GM12878 (cell line): ENCODE results near the gene SLC38A8. TPM values are rescaled to one million over a fixed set of nuclear protein-coding genes. Genes with fewer than 3 reads are reported as not detected.
A peak's percentile ranks its signal among the peaks of the same experiment; 100 is the strongest.

ENCODE experiments used
- BHLHE40 ChIP-seq, 2 experiments: fragments of 450-650 bp in 1 of 2; IDR thresholded peaks; 2 replicates each; pipeline ENCODE4 v1.6.1; 2011 to 2017; ENCODE audit warnings: low read depth in 2 of 2, borderline replicate concordance in 1 of 2, improper control_type of control experiment in 1 of 2, low read length in 1 of 2, mild to moderate bottlenecking in 1 of 2
- BRCA1 ChIP-seq: IDR thresholded peaks from 2 replicates; pipeline ENCODE4 v1.6.1; 2011; ENCODE audit warnings: low read depth, low read length, improper control_type of control experiment
- CEBPB ChIP-seq, 2 experiments: fragments of 150-350 bp in 1 of 2; IDR thresholded peaks; 2 replicates each; pipeline ENCODE4 v1.6.1; 2012 to 2014; ENCODE audit warnings: low read depth in 2 of 2, low read length in 2 of 2, borderline replicate concordance in 1 of 2, inconsistent platforms in 1 of 2
- CHD2 ChIP-seq: IDR thresholded peaks from 2 replicates; pipeline ENCODE4 v1.6.1; 2011; ENCODE audit warnings: low read depth, low read length, improper control_type of control experiment, borderline replicate concordance
- DPF2 ChIP-seq: fragments of 450-650 bp; IDR thresholded peaks from 2 replicates; pipeline ENCODE4 v1.6.1; 2017; ENCODE audit warnings: mild to moderate bottlenecking
- EED ChIP-seq: sonication (generic); IDR thresholded peaks from 2 replicates; pipeline ENCODE4 v1.6.1; 2016; ENCODE audit warnings: antibody characterized with exemption, low read depth
- EGR1 ChIP-seq, 2 experiments: IDR thresholded peaks; 1 replicate in 1 of 2; 2 replicates in 1 of 2; pipeline ENCODE4 v1.6.1; 2011 to 2012; ENCODE audit warnings: low read depth in 2 of 2, low read length in 2 of 2, borderline replicate concordance in 1 of 2, mild to moderate bottlenecking in 1 of 2, moderate library complexity in 1 of 2
- HCFC1 ChIP-seq: fragments of 150-350 bp; IDR thresholded peaks from 2 replicates; pipeline ENCODE4 v1.6.1; 2014; ENCODE audit warnings: low read length
- IKZF2 ChIP-seq, 2 experiments: fragments of 450-650 bp; IDR thresholded peaks; 2 replicates each; pipeline ENCODE4 v1.6.1; 2017; ENCODE audit warnings: mild to moderate bottlenecking in 2 of 2, moderate library complexity in 2 of 2
- MLLT1 ChIP-seq: fragments of 450-650 bp; IDR thresholded peaks from 2 replicates; pipeline ENCODE4 v1.6.1; 2016; ENCODE audit warnings: mild to moderate bottlenecking
- NR2F1 ChIP-seq: fragments of 450-650 bp; conservative IDR thresholded peaks from 2 replicates; pipeline ENCODE4 v1.6.1; 2017; ENCODE audit warnings: mild to moderate bottlenecking
- PKNOX1 ChIP-seq: fragments of 450-650 bp; IDR thresholded peaks from 2 replicates; pipeline ENCODE4 v1.6.1; 2016; ENCODE audit warnings: mild to moderate bottlenecking
- PML ChIP-seq: IDR thresholded peaks from 2 replicates; pipeline ENCODE4 v1.6.1; 2012; ENCODE audit warnings: low read length, inconsistent platforms
- RFX5 ChIP-seq: IDR thresholded peaks from 2 replicates; pipeline ENCODE4 v1.6.1; 2011; ENCODE audit warnings: low read depth, low read length, improper control_type of control experiment
- RUNX3 ChIP-seq: IDR thresholded peaks from 2 replicates; pipeline ENCODE4 v1.6.1; 2012; ENCODE audit warnings: low read length, inconsistent platforms
- SKIL ChIP-seq: fragments of 450-650 bp; IDR thresholded peaks from 2 replicates; pipeline ENCODE4 v1.6.1; 2017; ENCODE audit warnings: mild to moderate bottlenecking, low read depth, inconsistent platforms; ENCODE audit not compliant: poor library complexity, severe bottlenecking
- SP1 ChIP-seq: IDR thresholded peaks from one replicate; pipeline ENCODE4 v1.6.1; 2011; ENCODE audit warnings: low read depth, low read length
- SREBF2 ChIP-seq: IDR thresholded peaks from 2 replicates; pipeline ENCODE4 v1.6.1; 2012; ENCODE audit warnings: mild to moderate bottlenecking, low read length
- SRF ChIP-seq, 2 experiments: IDR thresholded peaks; 2 replicates each; pipeline ENCODE4 v1.6.1; 2011; ENCODE audit warnings: low read depth in 2 of 2, low read length in 2 of 2, mild to moderate bottlenecking in 1 of 2, moderate library complexity in 1 of 2
- USF1 ChIP-seq: IDR thresholded peaks from 2 replicates; pipeline ENCODE4 v1.6.1; 2011; ENCODE audit warnings: borderline replicate concordance, low read depth, mild to moderate bottlenecking, moderate library complexity, mixed read lengths, low read length; ENCODE audit not compliant: insufficient read depth; ENCODE audit errors: extremely low read length
- ZBTB40 ChIP-seq: fragments of 450-650 bp; IDR thresholded peaks from 2 replicates; pipeline ENCODE4 v1.6.1; 2016; ENCODE audit warnings: mild to moderate bottlenecking, moderate library complexity, borderline replicate concordance
- polyA plus RNA-seq, 11 experiments: library from polyadenylated mRNA; depleted of rRNA in 4 of 11; unstranded in 6 of 11; stranded (reverse) in 5 of 11; fragments of >200 nt; fragmentation: Nextera tagmentation in 4 of 11; fragmentation: Illumina TruSeq in 1 of 11; extraction: Ambion mirVana in 4 of 11; extraction: Trizol in 1 of 11; gene quantifications; 1 replicate in 1 of 11; 2 replicates in 10 of 11; pipeline versions ENCODE4 v1.2.1 to v1.2.3, GENCODE V29; 2011 to 2016; ENCODE audit warnings: inconsistent platforms in 2 of 11, missing spikeins in 2 of 11, low read depth in 1 of 11
- total RNA-seq, 4 experiments: library from RNA; depleted of rRNA in 3 of 4; stranded (reverse); fragments of >200 nt in 3 of 4; fragmentation: Illumina TruSeq in 1 of 4; extraction: Trizol in 1 of 4; gene quantifications; 2 replicates each; pipeline versions ENCODE4 v1.2.1 to v1.2.3, GENCODE V29; 2013 to 2021

Gene SLC38A8
- total and polyA plus RNA-seq, 10 of the 15 experiments (the other 5 are each of a cell fraction or from before 2014, with no cell fraction given): not detected

- no peak for TF ChIP-seq EGR1 (IDR thresholded peaks at IDR 0.05; ENCODE audit: borderline replicate concordance in 1 of 2, low read depth in 2 of 2, low read length in 2 of 2)
- no peak for TF ChIP-seq RFX5
- TF ChIP-seq USF1: no peak
- TF ChIP-seq NR2F1: 0 out of 2 replicates have a peak, but pooled peaks have one; percentile 32
- peak; percentile 34 to 46; a peak in 2 of 4 replicates for TF ChIP-seq IKZF2 (IDR thresholded peaks at IDR 0.05)
- no peak for TF ChIP-seq PKNOX1
- no peak for TF ChIP-seq SREBF2
- TF ChIP-seq BHLHE40 (IDR thresholded peaks at IDR 0.05; ENCODE audit: borderline replicate concordance in 1 of 2, low read depth in 2 of 2, low read length in 1 of 2): no peak
- no peak for TF ChIP-seq PML
- TF ChIP-seq SKIL: no peak
- TF ChIP-seq CEBPB (IDR thresholded peaks at IDR 0.05; ENCODE audit: borderline replicate concordance in 1 of 2, low read depth in 2 of 2, low read length in 2 of 2): no peak
- peak; percentile 57; the same call in 1 of the 2 replicates for TF ChIP-seq EED
- no peak for TF ChIP-seq BRCA1
- no peak for TF ChIP-seq MLLT1
- TF ChIP-seq SRF (IDR thresholded peaks at IDR 0.05; ENCODE audit: low read depth in 2 of 2, low read length in 2 of 2): no peak
- TF ChIP-seq HCFC1: no peak
- TF ChIP-seq CHD2: no peak
- TF ChIP-seq RUNX3: peak; percentile 94
- TF ChIP-seq DPF2: no peak
- no peak for TF ChIP-seq ZBTB40
- TF ChIP-seq SP1: no peak
These were observed 45.0 kb upstream of the SLC38A8 start (continued) for GRCh38 chr16:84087466-84088151.
